ENCODE data around the gene VWCE. TPM values are rescaled to one million over a fixed set of nuclear protein-coding genes. Genes with fewer than 3 reads are reported as not detected.
A peak's percentile ranks its signal among the peaks of the same experiment; 100 is the strongest.

Gene VWCE
- total RNA-seq, 1 experiment from 2014 or later: not detected

- DNase-seq (ENCODE audit: low spot score): no peak
Measured at GRCh38 chr11:61329871-61330270, 34.8 kb upstream of the VWCE start.

- DNase-seq (ENCODE audit: low spot score): no peak
Measured at GRCh38 chr11:61328351-61328750, 33.2 kb upstream of the VWCE start.

- DNase-seq (ENCODE audit: low spot score): no peak
Measured at GRCh38 chr11:61327669-61328071, 32.6 kb upstream of the VWCE start.

- DNase-seq (ENCODE audit: low spot score): no peak
Measured at GRCh38 chr11:61325649-61326414, 30.7 kb upstream of the VWCE start.

- no peak for DNase-seq (ENCODE audit: low spot score)
Measured at GRCh38 chr11:61315260-61315659, 20.1 kb upstream of the VWCE start.

- DNase-seq (ENCODE audit: low spot score): no peak
Measured at GRCh38 chr11:61310749-61311148, 15.6 kb upstream of the VWCE start.

- no peak for DNase-seq (ENCODE audit: low spot score)
Measured at GRCh38 chr11:61309739-61310138, 14.6 kb upstream of the VWCE start.

GRCh38 chr11:61309141-61309540 is 14.0 kb upstream of the VWCE start:
- no peak for DNase-seq (ENCODE audit: low spot score)

- DNase-seq (ENCODE audit: low spot score): no peak
Measured at GRCh38 chr11:61307354-61307753, 12.2 kb upstream of the VWCE start.

- no peak for DNase-seq (ENCODE audit: low spot score)
Measured at GRCh38 chr11:61306221-61306620, 11.1 kb upstream of the VWCE start.

GRCh38 chr11:61305417-61305816 is 10.3 kb upstream of the VWCE start:
- no peak for DNase-seq (ENCODE audit: low spot score)

GRCh38 chr11:61303725-61304124 is 8.6 kb upstream of the VWCE start:
- no peak for DNase-seq (ENCODE audit: low spot score)

GRCh38 chr11:61302550-61302949 is 7.4 kb upstream of the VWCE start:
- DNase-seq (ENCODE audit: low spot score): no peak

GRCh38 chr11:61298663-61299244 is 3.6 kb upstream of the VWCE start:
- DNase-seq (ENCODE audit: low spot score): no peak

- peak; percentile 67 for DNase-seq (ENCODE audit: low spot score)
Measured at GRCh38 chr11:61297746-61298145, 2.6 kb upstream of the VWCE start.

- DNase-seq (ENCODE audit: low spot score): no peak
Measured at GRCh38 chr11:61297341-61297740, 2.2 kb upstream of the VWCE start.

- no peak for DNase-seq (ENCODE audit: low spot score)
Measured at GRCh38 chr11:61295596-61295926, 445 bp upstream of the VWCE start.

GRCh38 chr11:61293867-61294716 is 1.0 kb downstream of the VWCE start:
- DNase-seq (ENCODE audit: low spot score): no peak

- DNase-seq (ENCODE audit: low spot score): no peak
Measured at GRCh38 chr11:61292356-61292755, 2.8 kb downstream of the VWCE start.

GRCh38 chr11:61290905-61291690 is 4.0 kb downstream of the VWCE start:
- DNase-seq (ENCODE audit: low spot score): no peak

- DNase-seq (ENCODE audit: low spot score): no peak
Measured at GRCh38 chr11:61287338-61287977, 7.7 kb downstream of the VWCE start.

- DNase-seq (ENCODE audit: low spot score): no peak
Measured at GRCh38 chr11:61283613-61284012, 11.5 kb downstream of the VWCE start.

Measured in A172 (cell line).